RKO (cell line): ENCODE data around the gene CHRDL1.

ENCODE experiments used
- DNase-seq: peaks from one replicate; pipeline ENCODE4 v3.0.0-alpha.2; 2016; ENCODE audit warnings: low spot score

The CHRDL1 gene

DNA sequence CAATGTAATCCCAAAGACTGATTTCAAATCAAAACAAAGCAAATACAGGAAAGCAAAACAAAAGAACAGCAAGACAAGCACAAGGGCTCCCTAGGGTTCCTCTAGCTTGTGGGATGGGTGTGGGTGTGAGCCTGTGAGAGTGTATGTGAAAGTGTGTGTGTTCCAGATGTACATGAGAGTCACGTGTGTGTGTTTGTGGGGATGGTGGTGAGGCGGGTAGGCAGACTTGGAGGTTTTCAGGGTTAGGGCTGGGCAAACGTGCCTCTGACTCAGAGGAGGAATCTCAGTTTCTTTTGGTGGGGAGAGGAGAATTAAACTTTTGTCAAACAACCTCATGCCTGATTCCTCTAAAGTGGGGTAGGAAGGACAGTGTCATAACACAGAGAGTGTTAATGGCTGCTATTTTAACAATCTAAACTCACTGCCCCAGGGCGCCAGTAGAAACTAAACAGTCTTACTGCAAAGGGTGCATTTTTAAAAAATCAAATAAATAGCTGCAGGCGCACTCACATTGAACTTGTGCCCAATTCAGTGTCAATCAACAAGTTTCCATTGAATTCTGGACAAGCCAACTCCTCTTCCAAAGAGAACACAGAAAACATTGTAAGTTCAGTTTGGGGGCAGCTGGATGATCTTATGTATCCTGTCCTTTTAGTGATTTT is 51.8 kb downstream of the CHRDL1 start:
- DNase-seq: no peak

DNA sequence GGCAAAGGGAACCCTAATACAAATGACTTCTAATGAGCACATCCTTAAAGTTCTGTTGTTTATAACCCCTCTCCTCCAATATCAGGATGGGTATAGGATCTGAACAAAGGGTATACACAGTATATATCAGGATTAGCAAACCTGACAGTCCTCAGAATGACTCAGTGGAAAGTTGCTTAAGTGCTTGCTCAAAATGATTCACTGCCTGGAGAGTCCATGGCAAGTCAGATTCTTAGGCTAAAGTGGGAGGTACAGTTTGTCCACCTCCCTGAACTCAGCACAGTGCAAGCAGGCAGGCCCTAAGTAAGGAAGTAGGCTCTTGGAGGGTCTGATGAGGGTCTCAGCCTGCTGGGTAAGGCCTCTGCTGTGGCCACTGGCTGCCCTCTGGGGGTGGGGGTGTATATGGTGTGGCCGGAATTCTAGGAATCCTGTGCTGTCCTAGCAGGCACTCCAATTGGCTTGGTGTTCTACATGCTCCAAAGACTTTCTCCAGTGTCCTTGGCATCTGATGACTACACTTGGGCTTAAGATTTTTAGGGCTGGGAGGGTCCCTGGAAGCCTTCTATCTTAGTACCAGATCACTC is 54.3 kb downstream of the CHRDL1 start:
- peak; percentile 49 for DNase-seq

DNA sequence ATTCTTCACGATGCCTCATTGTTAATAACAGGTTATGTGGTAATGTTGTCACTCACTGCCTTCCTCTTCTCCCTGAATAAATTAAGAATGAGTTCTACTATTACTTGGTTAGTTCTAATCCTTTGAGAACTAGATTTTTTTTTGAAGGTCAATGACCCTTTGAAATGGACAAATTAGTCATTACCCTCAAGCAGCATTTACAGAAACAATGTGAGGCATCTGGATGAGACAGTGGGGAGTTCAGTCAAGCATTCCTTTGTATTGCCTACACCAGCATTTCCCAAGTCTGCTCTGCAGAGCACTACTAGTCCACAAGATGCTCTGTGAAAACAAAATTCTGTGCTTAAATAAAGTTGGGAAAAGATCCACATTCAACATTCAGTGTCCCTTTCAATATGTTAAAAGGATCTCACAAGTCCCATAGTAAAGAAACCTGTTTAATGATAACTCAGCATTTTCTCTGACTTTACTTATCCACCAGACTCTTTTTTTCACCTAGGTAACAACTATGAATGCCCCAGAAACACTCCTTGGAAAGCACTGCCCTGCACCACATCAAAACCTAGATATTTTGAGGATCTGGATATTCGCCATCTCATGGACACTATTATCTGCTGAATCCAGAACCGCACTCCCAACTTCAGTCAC is 60.6 kb downstream of the CHRDL1 start:
- DNase-seq: peak; percentile 2

DNA sequence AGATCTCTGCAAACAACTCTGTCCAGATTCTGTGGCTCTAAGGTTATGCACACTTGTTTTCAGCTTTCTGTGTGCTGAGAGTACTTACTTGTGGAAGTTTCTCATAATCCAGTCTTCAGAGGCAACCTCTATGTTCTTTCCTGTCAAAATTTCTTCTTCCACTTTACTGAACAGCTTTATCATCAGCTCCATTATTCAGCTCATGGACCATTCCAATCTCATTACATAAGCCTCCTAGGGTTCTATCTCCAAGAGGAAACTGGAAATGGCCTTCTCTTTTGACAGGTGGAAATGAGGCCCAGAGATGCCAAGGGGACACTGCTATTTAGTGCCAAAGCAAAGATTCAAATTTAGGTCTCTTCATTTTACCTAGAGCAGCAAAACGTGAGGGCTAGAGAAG is 61.3 kb downstream of the CHRDL1 start:
- DNase-seq: no peak

DNA sequence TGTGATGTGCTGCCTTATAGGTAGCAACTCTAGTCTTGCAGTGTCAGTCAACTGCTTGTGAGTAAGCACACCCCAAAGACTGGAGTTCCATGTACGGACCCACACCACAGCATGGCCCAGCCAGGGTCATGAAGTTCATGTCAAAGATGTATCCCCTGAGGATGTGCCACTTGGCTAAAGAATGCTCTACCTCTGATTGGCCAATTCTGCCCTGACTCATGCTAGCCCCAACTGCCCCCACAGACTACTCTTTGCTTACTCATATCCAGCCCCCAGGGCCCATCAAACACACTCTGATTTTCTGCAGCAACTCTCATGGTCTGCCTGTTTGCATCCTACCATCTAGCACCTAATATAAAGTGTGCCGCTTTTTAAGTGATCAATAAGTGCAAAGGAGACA is 62.5 kb downstream of the CHRDL1 start:
- no peak for DNase-seq

DNA sequence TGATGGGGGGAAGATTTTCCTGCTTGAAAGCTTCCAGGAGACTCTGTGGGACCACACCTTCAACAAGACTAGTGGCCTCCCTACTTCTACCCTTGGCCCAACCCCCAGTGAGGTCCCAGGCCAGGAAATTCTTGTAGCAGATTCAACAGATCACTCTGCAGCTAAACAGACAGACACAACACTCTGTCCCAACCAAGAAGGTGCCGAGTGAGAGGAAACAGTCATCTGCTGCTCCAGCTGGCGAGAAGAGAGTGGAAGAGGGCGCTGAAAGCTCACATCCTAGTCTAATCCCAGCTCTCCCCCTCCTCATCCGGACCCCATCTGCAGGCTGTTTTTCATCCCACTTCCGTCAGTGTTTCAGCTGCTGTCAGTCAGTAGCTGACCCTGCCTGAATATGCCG is 63.4 kb downstream of the CHRDL1 start:
- no peak for DNase-seq

DNA sequence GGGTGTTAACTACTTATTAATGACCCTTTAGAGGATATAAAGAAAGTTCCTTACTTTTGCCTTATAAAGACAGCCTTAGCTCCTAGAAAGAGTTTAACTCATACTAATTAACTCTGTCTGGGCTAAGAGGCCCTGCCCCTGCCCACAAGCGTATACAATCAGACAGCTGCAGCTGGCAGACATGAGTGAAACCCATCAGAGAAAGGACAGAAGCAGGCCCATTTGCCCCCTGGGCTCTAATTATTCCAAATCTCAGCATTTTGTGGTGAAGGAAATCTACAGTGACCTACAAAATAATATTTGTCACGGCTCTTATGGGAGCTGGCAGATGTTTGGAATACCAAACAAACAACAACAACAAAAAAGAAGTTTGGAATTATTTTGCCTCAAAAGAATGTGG is 71.8 kb downstream of the CHRDL1 start:
- no peak for DNase-seq

DNA sequence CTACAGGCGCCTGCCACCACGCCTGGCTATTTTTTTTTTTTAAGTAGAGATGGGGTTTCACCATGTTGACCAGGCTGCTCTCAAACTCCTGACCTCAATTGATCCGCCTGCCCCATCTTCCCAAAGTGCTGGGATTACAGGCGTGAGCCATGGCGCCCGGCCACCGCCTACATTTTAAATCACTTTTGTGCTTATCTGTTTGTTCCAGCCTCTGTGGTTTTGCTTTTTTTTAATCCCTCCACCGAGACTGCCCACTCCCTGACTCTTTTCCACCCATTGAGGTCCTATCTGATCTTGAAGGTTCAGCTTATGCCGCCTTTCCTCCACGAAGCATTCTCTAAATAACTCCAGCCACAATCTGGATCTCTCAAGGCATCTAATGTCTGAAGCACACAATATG is 73.5 kb downstream of the CHRDL1 start:
- DNase-seq: no peak

DNA sequence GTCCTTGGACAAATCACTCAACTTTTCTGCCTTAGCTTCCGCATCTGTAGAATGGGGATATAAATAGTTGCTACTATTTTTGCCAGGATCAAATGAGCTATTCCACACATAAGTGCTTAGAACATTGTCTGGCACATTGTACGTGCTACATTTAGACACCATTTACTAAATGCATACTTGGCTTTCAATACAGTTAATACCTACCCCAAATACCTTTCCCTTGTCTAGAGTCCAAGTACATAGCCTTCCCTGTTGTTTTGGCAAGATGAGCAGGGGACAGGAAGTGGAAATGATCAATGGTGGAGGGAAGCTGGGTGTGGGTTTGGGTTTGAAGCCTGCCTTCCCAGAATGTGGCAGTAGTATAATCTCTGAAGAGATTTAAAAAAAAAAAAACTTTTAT is 82.0 kb downstream of the CHRDL1 start:
- DNase-seq: no peak

DNA sequence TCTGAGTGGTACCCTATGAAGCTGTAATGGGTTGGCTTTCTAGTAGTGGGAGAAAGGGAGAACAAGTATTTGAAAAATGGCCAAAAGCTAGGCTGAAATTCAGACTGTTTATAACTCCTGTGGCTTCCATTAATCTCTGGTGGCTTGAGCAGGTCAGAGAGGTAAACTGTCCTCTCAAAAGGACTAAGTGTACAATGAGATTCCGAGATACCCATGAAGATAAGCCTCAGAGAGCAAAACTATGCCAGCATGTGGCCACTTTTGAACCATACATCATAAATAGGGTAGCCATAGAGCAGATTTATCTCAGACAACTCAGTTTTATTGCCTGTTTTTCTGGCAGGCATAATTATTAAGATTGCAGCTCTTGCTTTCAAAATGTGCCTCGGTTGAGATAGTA is 89.2 kb downstream of the CHRDL1 start:
- DNase-seq: no peak

DNA sequence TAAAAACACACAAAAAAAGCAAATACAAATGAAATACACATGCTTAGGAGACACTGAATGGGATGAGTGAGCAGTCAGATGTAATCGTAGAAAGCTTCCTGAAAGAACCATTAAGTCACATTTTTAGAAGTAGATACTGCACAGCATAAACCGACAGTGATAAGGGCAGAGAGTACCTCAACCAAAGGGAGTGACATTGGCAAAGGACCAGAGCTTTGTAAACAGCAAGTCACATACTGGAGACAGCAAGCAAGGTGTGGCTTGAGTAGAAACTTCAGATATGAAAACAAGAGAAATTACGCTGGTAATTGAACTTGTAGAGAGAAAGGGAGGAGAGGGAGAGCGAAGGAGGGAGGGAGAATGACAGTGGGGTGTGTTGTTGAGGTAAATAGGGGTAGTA is 92.0 kb downstream of the CHRDL1 start:
- DNase-seq: no peak

DNA sequence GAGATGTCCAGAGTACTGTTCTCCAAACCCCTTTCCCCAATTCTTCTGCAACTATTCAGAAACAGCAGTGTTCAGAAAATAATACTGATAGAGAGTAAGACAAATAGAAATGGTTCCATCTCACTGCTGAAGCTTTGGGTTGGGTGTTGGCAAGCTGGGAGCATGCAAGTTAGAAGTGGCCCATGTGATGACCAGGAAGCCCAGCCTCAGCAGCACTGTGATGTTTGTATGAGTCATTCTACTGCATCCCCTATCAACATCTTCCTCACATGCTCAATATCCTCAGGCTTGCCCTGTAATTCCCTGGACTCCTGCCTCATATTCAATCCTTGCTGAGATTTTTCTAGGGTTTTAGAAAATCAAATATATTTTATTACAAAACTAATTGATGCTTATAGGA is 96.5 kb downstream of the CHRDL1 start:
- DNase-seq: peak; percentile 2

DNA sequence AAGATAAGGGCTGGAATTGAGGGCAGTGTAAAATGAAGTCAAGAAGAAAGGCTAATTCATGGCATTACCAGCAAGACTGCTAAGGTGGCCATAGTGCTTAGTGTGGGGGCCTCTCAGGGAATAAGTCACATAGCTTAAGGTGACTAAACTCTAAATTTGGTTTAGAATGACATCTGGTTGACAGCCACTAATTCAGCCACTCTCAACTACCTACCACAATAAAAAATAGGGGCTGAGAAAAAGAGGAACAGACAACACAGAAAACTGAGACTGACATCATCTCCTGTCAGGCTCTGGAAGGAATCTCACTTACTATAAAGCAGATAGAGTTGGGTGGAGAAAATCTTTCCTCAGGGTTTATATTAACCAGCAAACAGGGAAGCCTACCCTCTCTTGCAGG is 96.9 kb downstream of the CHRDL1 start:
- no peak for DNase-seq

DNA sequence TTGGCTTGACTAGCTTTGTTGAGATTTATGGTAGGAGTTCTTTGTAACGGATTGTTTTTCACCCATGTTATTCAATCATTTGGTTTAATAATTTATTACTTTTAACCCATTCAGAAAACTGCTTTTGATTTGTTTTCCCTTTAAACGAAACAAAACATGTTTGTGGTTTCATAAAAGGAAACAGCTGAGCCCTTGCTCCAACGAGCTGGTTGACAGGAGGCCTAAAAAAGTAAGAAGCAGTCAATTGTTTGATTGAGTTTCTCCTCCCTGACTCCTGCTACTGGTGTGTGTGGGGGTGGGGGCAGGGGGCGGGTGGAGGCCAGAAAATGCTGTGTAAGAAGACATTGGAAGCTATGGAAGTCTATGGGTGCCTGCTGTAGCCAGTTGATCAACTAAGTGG is 102.8 kb downstream of the CHRDL1 start:
- no peak for DNase-seq

DNA sequence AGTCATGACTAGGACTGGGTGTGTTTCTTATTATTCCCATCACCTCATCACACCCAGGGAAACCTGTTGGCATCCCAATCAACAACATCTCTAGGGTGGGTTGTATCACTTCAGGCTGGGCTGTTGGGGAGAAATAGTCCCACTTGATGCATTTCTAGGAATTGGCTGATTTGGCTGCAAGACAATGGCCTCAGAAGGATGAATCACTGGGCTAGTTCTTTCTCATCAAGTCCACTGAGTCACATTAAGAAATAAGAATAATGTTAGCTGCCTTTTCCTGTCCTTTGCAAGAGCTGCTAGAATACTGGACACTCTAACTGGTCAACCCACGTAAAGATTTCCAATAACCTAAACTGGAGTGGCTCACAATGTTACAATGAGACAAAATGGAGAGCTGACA is 104.2 kb downstream of the CHRDL1 start:
- no peak for DNase-seq

DNA sequence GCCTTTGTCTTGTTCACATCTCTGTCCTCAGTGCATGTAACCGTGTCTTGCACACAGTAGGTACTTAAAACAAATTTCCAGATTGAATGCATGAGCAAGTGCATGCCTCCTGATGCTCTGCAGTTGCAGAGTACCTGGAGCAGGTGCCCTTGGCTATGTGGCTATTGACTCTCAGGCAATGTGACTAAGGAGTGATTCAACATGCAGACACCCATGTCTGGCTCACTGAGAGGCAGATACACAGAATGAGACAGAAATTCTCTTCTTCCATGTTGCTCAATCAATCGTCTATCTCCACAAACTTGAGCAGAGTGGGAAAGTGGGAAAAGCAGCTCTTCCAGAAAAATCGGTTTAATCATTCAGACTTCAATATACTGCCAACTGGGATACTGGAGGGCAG is 111.0 kb downstream of the CHRDL1 start:
- peak; percentile 21 for DNase-seq

DNA sequence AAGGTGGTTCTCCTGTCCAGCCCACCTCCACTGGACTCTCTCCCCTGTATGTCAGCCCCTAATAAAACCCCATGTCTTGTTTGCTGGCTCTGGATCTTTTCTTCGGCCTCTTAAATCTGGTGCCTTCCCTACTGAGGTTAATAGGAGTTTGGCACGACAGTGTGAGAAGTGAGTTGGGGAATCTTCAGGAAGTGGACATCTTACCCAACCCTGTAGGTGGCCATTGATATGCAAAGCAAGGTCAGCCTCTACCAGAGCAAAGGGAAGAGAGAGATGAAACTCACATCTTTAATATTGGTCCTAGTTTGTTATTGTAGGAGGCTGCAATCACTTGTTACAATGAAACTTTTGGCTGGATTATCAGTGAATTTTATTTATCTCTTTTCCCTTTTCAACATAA is 111.7 kb downstream of the CHRDL1 start:
- DNase-seq: no peak

DNA sequence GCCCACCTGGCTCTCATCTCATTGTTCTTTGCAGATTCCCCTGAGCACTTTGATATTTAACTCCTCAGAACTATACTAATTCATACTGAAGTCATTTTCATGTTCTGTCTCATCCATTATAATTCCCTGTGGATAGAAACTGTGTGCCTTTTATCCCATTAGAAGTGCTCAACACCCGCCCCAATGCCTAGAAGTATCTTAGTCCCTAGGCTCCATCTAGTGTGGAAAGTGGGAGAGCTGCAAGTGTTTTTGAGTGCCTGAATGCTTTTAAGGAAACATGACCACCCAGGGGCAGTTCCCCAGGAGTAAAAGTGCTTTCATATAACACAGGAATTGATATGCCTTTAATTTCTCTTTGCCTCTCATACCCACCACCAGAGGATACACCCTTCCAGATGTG is 117.0 kb downstream of the CHRDL1 start:
- DNase-seq: no peak

DNA sequence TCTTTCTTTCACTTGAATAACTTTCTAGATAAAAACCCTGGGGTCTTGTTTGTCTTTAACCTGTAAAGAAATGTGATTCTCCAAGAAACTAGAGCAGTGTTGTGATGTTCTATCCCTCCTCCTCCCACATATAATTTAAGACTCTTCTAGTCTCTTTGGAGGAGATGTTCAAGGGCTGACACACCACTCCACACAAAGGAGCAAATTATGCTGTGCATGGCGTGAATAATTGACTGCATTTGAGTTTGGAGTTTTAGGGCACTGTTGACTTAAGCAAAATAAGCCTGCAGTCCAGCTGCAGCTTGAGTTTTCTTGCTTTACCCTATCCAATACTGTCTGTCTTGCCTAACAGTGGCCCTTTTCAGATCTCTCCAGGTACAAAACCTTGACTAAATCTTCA is 119.7 kb downstream of the CHRDL1 start:
- no peak for DNase-seq

DNA sequence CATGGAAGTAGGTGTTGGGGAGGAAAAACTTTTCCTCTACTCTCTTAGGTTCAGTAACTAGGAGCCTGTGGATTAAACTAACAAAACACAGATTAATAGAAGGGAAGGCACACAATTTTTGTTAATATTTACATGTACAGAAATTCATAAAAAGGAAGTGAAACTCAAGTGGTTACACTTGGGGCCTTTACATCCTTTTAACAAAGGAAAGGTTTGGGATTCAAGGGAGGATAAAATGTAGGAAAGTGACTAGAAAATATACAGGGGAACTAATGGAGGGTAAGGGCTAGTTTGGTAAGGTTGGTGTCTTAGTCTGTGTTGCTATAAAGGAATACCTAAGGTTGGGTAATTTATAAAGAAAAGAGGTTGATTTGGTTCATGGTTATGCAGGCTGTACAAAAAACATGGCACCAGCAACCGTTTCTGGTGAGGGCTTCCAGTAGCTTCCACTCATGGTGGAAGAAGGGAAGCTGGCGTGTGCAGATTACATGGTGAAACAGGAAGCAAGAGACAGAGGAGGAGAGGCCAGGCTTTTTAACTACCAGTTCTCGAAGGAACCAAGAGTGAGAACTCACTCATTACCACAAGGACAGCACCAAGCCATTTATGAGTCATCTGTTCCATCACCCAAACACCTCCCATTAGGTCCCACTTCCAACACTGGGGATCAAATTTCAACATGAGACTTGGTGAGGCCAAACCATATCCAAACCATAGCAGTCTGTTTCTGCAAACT is 124.4 kb downstream of the CHRDL1 start:
- DNase-seq: peak; percentile 11

DNA sequence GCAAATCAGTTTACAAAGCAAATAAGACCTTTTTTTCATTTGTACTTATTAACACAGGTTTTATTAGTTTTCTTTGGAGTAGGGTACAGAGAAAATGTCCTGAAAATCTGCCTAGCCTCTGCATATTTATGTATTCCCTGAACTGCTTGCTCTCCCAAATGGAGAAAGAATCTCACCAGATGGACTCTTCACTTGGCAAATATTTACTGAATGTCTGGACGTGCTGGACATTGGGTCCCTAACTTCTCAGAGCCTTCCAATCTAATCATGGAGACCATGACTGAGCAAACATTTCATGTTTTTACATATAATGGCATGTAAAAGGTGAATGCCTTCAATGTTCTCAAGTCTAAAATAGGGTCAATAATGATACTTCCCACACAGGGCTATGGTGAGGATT is 126.0 kb downstream of the CHRDL1 start:
- no peak for DNase-seq

DNA sequence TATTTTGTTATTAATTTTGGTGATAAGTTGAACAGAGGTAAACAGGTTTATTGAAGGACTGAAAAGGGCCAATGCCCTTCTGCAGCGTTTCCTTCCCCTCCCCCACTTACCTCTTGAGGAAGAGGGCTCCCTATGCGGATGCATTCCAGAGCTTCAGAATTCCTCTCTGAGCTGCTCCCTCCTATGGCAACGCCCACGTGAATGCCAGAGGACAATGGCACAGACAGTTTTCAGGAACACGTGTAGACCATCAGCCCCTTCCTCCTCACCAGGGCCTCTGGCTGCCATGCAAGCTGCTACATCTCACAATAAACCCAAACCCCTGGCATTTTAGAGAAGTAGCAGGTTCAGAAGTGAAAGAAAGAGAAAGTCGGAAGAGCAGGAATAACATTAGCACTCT is 127.9 kb downstream of the CHRDL1 start:
- no peak for DNase-seq
